Measurements from ENCODE around the gene OSBPL2. TPM values are rescaled to one million over a fixed set of nuclear protein-coding genes. Genes with fewer than 3 reads are reported as not detected.

The OSBPL2 gene
- total and polyA plus RNA-seq, 2 experiments from 2014 or later, result 16.6 to 31.2 TPM

- no peak overlapping the region for H2AFZ ChIP-seq
- no peaks in the 10 kb centered on the region for H3K9me2 ChIP-seq (ENCODE audit: insufficient read depth)
- no peak for TF ChIP-seq ETS1 (IDR thresholded peaks at IDR 0.05)
- TF ChIP-seq ZNF331 (CRISPR knock-in tag; IDR thresholded peaks at IDR 0.05; ENCODE audit: low read depth), result no peak
- no peak for TF ChIP-seq EZH2 (IDR thresholded peaks at IDR 0.05; ENCODE audit: low read depth, unreplicated experiment)
- TF ChIP-seq NANOG (IDR thresholded peaks at IDR 0.05; ENCODE audit: borderline replicate concordance), result no peak
- no peak for TF ChIP-seq JUNB (IDR thresholded peaks at IDR 0.05; ENCODE audit: unreplicated experiment)
- no peak for TF ChIP-seq POLR2AphosphoS5 (IDR thresholded peaks at IDR 0.05; ENCODE audit: low read depth)
- TF ChIP-seq REST (IDR thresholded peaks at IDR 0.05; ENCODE audit: unreplicated experiment), result no peak
- TF ChIP-seq CTCF (conservative IDR thresholded peaks at IDR 0.05; ENCODE audit: low read depth in 2 of 2), result no peak
- TF ChIP-seq ZNF462 (CRISPR knock-in tag; IDR thresholded peaks at IDR 0.05), result no peak
- H3K27ac Mint-ChIP-seq, result no peak overlapping the region
- H3K27me3 ChIP-seq (ENCODE audit: insufficient read depth), result no peaks in the 10 kb centered on the region
- no peak overlapping the region for H3K4me2 ChIP-seq
- H3K4me3 ChIP-seq, result no peak overlapping the region
- H4K20me1 ChIP-seq (replicated peaks; ENCODE audit: insufficient read depth), result no peaks in the 10 kb centered on the region
- peaks cover 22% of the 10 kb centered on the region for H3K36me3 ChIP-seq (ENCODE audit: insufficient read depth)
- no peak for DNase-seq (ENCODE audit: low spot score)
- no peaks in the 10 kb centered on the region for H3K79me2 ChIP-seq (replicated peaks; ENCODE audit: insufficient read depth)
- peaks cover 48% of the 10 kb centered on the region for H3K36me3 Mint-ChIP-seq (ENCODE audit: low read depth)
- H3K4me3 Mint-ChIP-seq, result no peak overlapping the region
- no peaks in the 10 kb centered on the region for H3K4me1 Mint-ChIP-seq
- peaks cover 35% of the 10 kb centered on the region for H3K27me3 Mint-ChIP-seq (ENCODE audit: insufficient read depth, low read depth, poor library complexity)
- no peak overlapping the region for H3K27ac ChIP-seq (ENCODE audit: low read depth)
- H3K4me1 ChIP-seq (ENCODE audit: insufficient read depth), result no peaks in the 10 kb centered on the region
- H3F3A ChIP-seq (replicated peaks; ENCODE audit: low read depth), result peaks cover 36% of the 10 kb centered on the region
- peaks cover 17% of the 10 kb centered on the region for H3K9me3 Mint-ChIP-seq
- ATAC-seq, result no peak
Observed at GRCh38 chr20:62314339-62314638, 76.0 kb downstream of the OSBPL2 start.

Data from GM23338 (cell line).